BJ (cell line): ENCODE measurements around the gene SVOPL. TPM values are rescaled to one million over a fixed set of nuclear protein-coding genes. Genes with fewer than 3 reads are reported as not detected.

Experiments
- CTCF ChIA-PET: fragments of 350-600 bp; formaldehyde crosslinking; extraction: SDS; loops from one replicate; lab custom pipeline; 2021; ENCODE audit warnings: antibody characterized with exemption, inconsistent platforms; lab: Yijun Ruan, JAX
- POLR2A ChIA-PET: fragments of 300-600 bp; sonication (Branson Sonifier 250); formaldehyde crosslinking; extraction: SDS; loops from one replicate; lab custom pipeline; 2021; ENCODE audit warnings: antibody characterized with exemption; lab: Charles Lee
- DNase-seq: peaks from one replicate; pipeline ENCODE4 v3.0.0-alpha.2; 2011; ENCODE audit warnings: low read depth
- H3K27me3 ChIP-seq: 2 replicates; pipeline ENCODE4 v1.6.0; 2011; ENCODE audit warnings: low read length; ENCODE audit not compliant: control insufficient read depth, insufficient read depth
- H3K36me3 ChIP-seq: 2 replicates; pipeline ENCODE4 v1.5.1; 2011; ENCODE audit warnings: low read length; ENCODE audit not compliant: control insufficient read depth, insufficient read depth
- H3K4me3 ChIP-seq: 2 replicates; pipeline ENCODE4 v1.5.1; 2011; ENCODE audit warnings: low read depth, mild to moderate bottlenecking, control low read depth, low read length
- CTCF ChIP-seq: IDR thresholded peaks from 2 replicates; pipeline ENCODE4 v1.5.1; 2011; ENCODE audit warnings: low read depth, mild to moderate bottlenecking, control low read depth, inconsistent platforms, low read length, moderate library complexity; ENCODE audit not compliant: insufficient read depth
- polyA plus RNA-seq: library from polyadenylated mRNA; depleted of rRNA; stranded (reverse); fragments of >200 nt; gene quantifications from 2 replicates; pipeline ENCODE4 v1.2.3, GENCODE V29; 2011

The SVOPL gene
- polyA plus RNA-seq, 1 experiment = not detected

GRCh38 chr7:138585283-138585993, 115.7 kb downstream of the SVOPL start:
- DNase-seq = no peak
- Histone ChIP-seq H3K4me3 (no peak overlapping the region), H3K36me3 (no peaks in the 10 kb centered on the region), H3K27me3 (no peaks in the 10 kb centered on the region)
- no peak for TF ChIP-seq CTCF
- POLR2A ChIA-PET = no interaction called here
- CTCF ChIA-PET = no interaction called here

- ChIA-PET CTCF (no interaction called here), POLR2A (no interaction called here)
- H3K27me3 ChIP-seq = no peaks in the 10 kb centered on the region
- no peak for TF ChIP-seq CTCF
- H3K36me3 ChIP-seq = no peaks in the 10 kb centered on the region
- no peak for DNase-seq
- H3K4me3 ChIP-seq = no peak overlapping the region
These were observed 116.5 kb downstream of the SVOPL start for GRCh38 chr7:138584696-138585095.

- no peak for TF ChIP-seq CTCF
- Histone ChIP-seq H3K27me3 (no peaks in the 10 kb centered on the region), H3K36me3 (no peaks in the 10 kb centered on the region), H3K4me3 (no peak overlapping the region)
- ChIA-PET CTCF (no interaction called here), POLR2A (no interaction called here)
- no peak for DNase-seq
These were observed 116.9 kb downstream of the SVOPL start for GRCh38 chr7:138584283-138584682.

- H3K36me3 ChIP-seq = no peaks in the 10 kb centered on the region
- ChIA-PET POLR2A (no interaction called here), CTCF (no interaction called here)
- H3K4me3 ChIP-seq = no peak overlapping the region
- no peak for DNase-seq
- no peak for TF ChIP-seq CTCF
- H3K27me3 ChIP-seq = no peaks in the 10 kb centered on the region
These were observed 120.1 kb downstream of the SVOPL start for GRCh38 chr7:138581065-138581464.

GRCh38 chr7:138579671-138580070, 121.5 kb downstream of the SVOPL start:
- ChIA-PET CTCF (no interaction called here), POLR2A (no interaction called here)
- DNase-seq = no peak
- Histone ChIP-seq H3K4me3 (no peak overlapping the region), H3K27me3 (no peaks in the 10 kb centered on the region), H3K36me3 (no peaks in the 10 kb centered on the region)
- TF ChIP-seq CTCF = no peak
